Activated naive CD8-positive, alpha-beta T cell (primary cell): ENCODE measurements around the gene NYAP2.

ENCODE experiments used
- H3K27ac Mint-ChIP-seq: one replicate; pipeline ENCODE4 v1.8.0; 2021; ENCODE audit warnings: mixed read lengths
- H3K27me3 Mint-ChIP-seq: one replicate; pipeline ENCODE4 v1.8.0; 2021; ENCODE audit warnings: mixed read lengths
- H3K36me3 Mint-ChIP-seq: one replicate; pipeline ENCODE4 v1.8.0; 2021; ENCODE audit warnings: mixed read lengths
- H3K4me1 Mint-ChIP-seq: one replicate; pipeline ENCODE4 v1.8.0; 2021; ENCODE audit warnings: low read depth, mixed read lengths
- H3K4me3 Mint-ChIP-seq: one replicate; pipeline ENCODE4 v1.8.0; 2021; ENCODE audit warnings: mild to moderate bottlenecking, mixed read lengths
- H3K9me3 Mint-ChIP-seq: one replicate; pipeline ENCODE4 v1.8.0; 2021; ENCODE audit warnings: low read depth, mixed read lengths

The NYAP2 gene

GRCh38 chr2:225486236-225486635 lies 86.7 kb downstream of the NYAP2 start:
- peaks cover 3% of the 10 kb centered on the region for H3K9me3 Mint-ChIP-seq
- H3K4me1 Mint-ChIP-seq: no peaks in the 10 kb centered on the region
- H3K36me3 Mint-ChIP-seq: no peaks in the 10 kb centered on the region
- H3K27ac Mint-ChIP-seq: no peak overlapping the region
- peaks cover 4% of the 10 kb centered on the region for H3K27me3 Mint-ChIP-seq
- no peak overlapping the region for H3K4me3 Mint-ChIP-seq

GRCh38 chr2:225487878-225488416 lies 88.4 kb downstream of the NYAP2 start:
- H3K4me3 Mint-ChIP-seq: no peak overlapping the region
- peaks cover 3% of the 10 kb centered on the region for H3K9me3 Mint-ChIP-seq
- H3K4me1 Mint-ChIP-seq: no peaks in the 10 kb centered on the region
- H3K36me3 Mint-ChIP-seq: no peaks in the 10 kb centered on the region
- peaks cover 3% of the 10 kb centered on the region for H3K27me3 Mint-ChIP-seq
- H3K27ac Mint-ChIP-seq: no peak overlapping the region

- H3K27ac Mint-ChIP-seq: no peak overlapping the region
- peaks cover 3% of the 10 kb centered on the region for H3K27me3 Mint-ChIP-seq
- H3K4me1 Mint-ChIP-seq: no peaks in the 10 kb centered on the region
- peaks cover 3% of the 10 kb centered on the region for H3K9me3 Mint-ChIP-seq
- no peaks in the 10 kb centered on the region for H3K36me3 Mint-ChIP-seq
- no peak overlapping the region for H3K4me3 Mint-ChIP-seq
Observed at GRCh38 chr2:225488743-225489142, 89.2 kb downstream of the NYAP2 start.

DNA sequence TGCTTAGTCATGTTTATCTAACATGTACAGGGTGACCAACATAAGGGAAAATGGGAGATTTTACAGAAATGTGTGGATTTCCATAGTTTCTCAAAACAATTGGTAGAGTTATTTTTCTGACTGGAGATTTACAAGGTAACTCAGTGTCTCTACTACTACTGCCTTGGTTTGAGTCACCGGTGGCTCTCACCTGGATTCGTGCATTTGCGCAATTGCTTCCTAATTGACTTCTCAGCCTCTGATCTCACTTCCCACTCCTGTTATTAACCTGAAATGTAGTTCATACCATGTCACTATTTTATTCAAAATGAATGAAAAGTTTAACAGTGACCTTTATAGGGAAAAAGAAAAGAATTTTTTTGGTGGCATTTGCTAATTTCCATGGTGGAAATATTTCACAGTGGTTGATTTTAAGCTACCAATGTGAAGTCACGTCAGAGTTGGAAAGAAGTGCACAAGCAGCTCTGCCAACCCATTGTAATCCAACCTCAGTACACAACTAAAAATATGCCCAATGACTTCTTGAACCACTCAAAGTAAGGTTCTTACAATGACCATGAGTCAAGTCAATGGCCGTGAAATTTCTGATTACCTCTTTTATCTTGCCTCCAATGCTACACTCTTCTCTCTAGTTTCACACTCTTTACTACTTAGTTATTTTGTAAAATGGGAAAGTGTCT lies 94.0 kb downstream of the NYAP2 start:
- H3K4me1 Mint-ChIP-seq: no peaks in the 10 kb centered on the region
- no peaks in the 10 kb centered on the region for H3K9me3 Mint-ChIP-seq
- peaks cover 3% of the 10 kb centered on the region for H3K27me3 Mint-ChIP-seq
- no peaks in the 10 kb centered on the region for H3K36me3 Mint-ChIP-seq
- no peak overlapping the region for H3K4me3 Mint-ChIP-seq
- H3K27ac Mint-ChIP-seq: no peak overlapping the region

- Mint-ChIP-seq H3K9me3 (no peaks in the 10 kb centered on the region), H3K27me3 (peaks cover 3% of the 10 kb centered on the region), H3K36me3 (no peaks in the 10 kb centered on the region), H3K4me3 (no peak overlapping the region), H3K4me1 (no peaks in the 10 kb centered on the region), H3K27ac (no peak overlapping the region)
Observed at GRCh38 chr2:225494100-225494459, 94.6 kb downstream of the NYAP2 start.

- H3K9me3 Mint-ChIP-seq: no peaks in the 10 kb centered on the region
- no peaks in the 10 kb centered on the region for H3K4me1 Mint-ChIP-seq
- H3K27ac Mint-ChIP-seq: no peak overlapping the region
Observed at GRCh38 chr2:225495706-225496105, 96.2 kb downstream of the NYAP2 start.

DNA sequence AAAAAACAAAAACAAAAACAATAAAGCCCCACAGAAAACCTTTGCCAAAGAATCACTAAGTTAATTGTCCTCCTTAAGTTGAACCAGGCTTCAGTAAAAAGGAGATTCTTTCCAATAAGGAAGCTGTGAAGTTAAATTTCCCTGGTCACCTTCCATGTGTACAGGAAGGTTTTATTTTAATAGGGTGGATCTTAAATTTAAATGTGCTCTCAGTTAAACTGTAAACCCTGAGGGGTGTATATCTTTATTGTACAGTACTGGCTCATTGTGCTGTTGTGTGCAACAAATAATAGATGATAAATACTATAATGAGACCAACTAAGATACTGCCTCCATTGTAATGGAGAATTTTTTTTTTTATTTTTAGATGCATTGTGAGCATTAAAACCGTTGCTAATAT lies 97.1 kb downstream of the NYAP2 start:
- peaks cover 4% of the 10 kb centered on the region for H3K27me3 Mint-ChIP-seq
- no peak overlapping the region for H3K4me3 Mint-ChIP-seq
- no peaks in the 10 kb centered on the region for H3K9me3 Mint-ChIP-seq
- H3K36me3 Mint-ChIP-seq: no peaks in the 10 kb centered on the region
- H3K27ac Mint-ChIP-seq: no peak overlapping the region
- no peaks in the 10 kb centered on the region for H3K4me1 Mint-ChIP-seq

More at GRCh38 chr2:225495706-225496105, 96.2 kb downstream of the NYAP2 start:
- no peaks in the 10 kb centered on the region for H3K36me3 Mint-ChIP-seq
- H3K4me3 Mint-ChIP-seq: no peak overlapping the region
- H3K27me3 Mint-ChIP-seq: peaks cover 4% of the 10 kb centered on the region

GRCh38 chr2:225497166-225497565 lies 97.7 kb downstream of the NYAP2 start:
- H3K9me3 Mint-ChIP-seq: no peaks in the 10 kb centered on the region
- H3K4me1 Mint-ChIP-seq: no peaks in the 10 kb centered on the region
- no peak overlapping the region for H3K27ac Mint-ChIP-seq
- no peak overlapping the region for H3K4me3 Mint-ChIP-seq
- peaks cover 4% of the 10 kb centered on the region for H3K27me3 Mint-ChIP-seq
- no peaks in the 10 kb centered on the region for H3K36me3 Mint-ChIP-seq

- H3K4me1 Mint-ChIP-seq: no peaks in the 10 kb centered on the region
- no peaks in the 10 kb centered on the region for H3K36me3 Mint-ChIP-seq
- no peak overlapping the region for H3K27ac Mint-ChIP-seq
- no peaks in the 10 kb centered on the region for H3K9me3 Mint-ChIP-seq
- peaks cover 4% of the 10 kb centered on the region for H3K27me3 Mint-ChIP-seq
- H3K4me3 Mint-ChIP-seq: no peak overlapping the region
Observed at GRCh38 chr2:225501022-225501421, 101.5 kb downstream of the NYAP2 start.

GRCh38 chr2:225502971-225503370 lies 103.5 kb downstream of the NYAP2 start:
- Mint-ChIP-seq H3K4me1 (no peaks in the 10 kb centered on the region), H3K36me3 (no peaks in the 10 kb centered on the region), H3K4me3 (no peak overlapping the region), H3K9me3 (no peaks in the 10 kb centered on the region), H3K27ac (no peak overlapping the region), H3K27me3 (peaks cover 4% of the 10 kb centered on the region)

GRCh38 chr2:225510796-225511195 lies 111.3 kb downstream of the NYAP2 start:
- no peaks in the 10 kb centered on the region for H3K4me1 Mint-ChIP-seq
- no peak overlapping the region for H3K27ac Mint-ChIP-seq
- H3K36me3 Mint-ChIP-seq: no peaks in the 10 kb centered on the region
- peaks cover 2% of the 10 kb centered on the region for H3K27me3 Mint-ChIP-seq
- no peaks in the 10 kb centered on the region for H3K9me3 Mint-ChIP-seq
- H3K4me3 Mint-ChIP-seq: no peak overlapping the region

- peaks cover 2% of the 10 kb centered on the region for H3K27me3 Mint-ChIP-seq
- no peaks in the 10 kb centered on the region for H3K36me3 Mint-ChIP-seq
- no peak overlapping the region for H3K4me3 Mint-ChIP-seq
- no peak overlapping the region for H3K27ac Mint-ChIP-seq
- no peaks in the 10 kb centered on the region for H3K4me1 Mint-ChIP-seq
- no peaks in the 10 kb centered on the region for H3K9me3 Mint-ChIP-seq
Observed at GRCh38 chr2:225512469-225512868, 113.0 kb downstream of the NYAP2 start.

DNA sequence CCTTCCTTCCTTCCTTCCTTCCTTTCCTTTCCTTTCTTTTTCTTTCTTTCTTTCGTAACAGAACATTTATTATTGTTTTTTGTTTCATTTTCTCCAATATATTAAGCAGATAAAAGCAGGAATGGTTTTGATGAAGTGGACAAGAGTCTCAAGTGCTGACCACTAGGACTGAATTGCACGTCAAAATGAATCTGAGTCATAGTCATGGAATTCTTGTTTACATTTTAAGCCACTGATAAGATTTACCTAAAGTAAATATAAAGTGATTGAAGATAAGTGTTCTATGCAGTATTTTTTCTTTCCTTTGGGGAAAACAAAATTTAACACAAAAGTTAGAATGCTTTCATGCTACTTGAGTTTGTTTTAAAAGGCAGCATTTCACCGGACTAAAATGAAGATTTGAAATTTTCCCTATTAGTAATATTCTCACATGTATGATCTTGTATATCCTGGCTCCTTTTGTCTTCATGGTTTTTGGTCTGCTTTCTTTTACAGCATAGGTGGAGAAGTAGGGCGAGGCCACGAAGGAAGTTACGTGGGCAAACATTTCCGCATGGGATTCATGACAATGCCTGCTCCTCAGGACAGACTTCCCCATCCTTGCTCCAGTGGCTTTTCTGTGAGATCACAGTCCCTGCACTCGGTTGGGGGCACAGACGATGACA lies 113.5 kb downstream of the NYAP2 start:
- H3K4me3 Mint-ChIP-seq: no peak overlapping the region
- H3K9me3 Mint-ChIP-seq: no peaks in the 10 kb centered on the region
- no peaks in the 10 kb centered on the region for H3K4me1 Mint-ChIP-seq
- peaks cover 2% of the 10 kb centered on the region for H3K27me3 Mint-ChIP-seq
- no peak overlapping the region for H3K27ac Mint-ChIP-seq
- no peaks in the 10 kb centered on the region for H3K36me3 Mint-ChIP-seq

DNA sequence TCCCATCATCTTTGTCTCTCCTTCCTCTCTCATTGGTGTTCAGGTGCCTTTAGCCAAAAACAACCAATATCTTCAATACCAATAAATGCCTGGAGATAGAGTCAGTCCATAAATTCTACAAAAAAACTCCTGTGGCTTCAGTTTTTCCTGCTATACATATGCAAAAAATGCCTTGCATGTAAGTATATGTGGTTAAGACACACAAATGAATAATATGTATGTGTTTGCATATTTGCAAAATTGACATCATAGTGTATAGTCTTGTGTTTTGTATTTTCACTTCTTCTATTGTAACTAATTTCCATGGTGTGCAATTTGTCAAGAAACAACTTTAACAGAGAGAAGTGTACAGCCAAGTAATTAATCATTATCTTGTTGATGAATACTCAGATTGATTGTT lies 115.5 kb downstream of the NYAP2 start:
- Mint-ChIP-seq H3K4me1 (no peaks in the 10 kb centered on the region), H3K36me3 (no peaks in the 10 kb centered on the region), H3K27ac (no peak overlapping the region), H3K27me3 (peaks cover 2% of the 10 kb centered on the region), H3K9me3 (no peaks in the 10 kb centered on the region), H3K4me3 (no peak overlapping the region)

DNA sequence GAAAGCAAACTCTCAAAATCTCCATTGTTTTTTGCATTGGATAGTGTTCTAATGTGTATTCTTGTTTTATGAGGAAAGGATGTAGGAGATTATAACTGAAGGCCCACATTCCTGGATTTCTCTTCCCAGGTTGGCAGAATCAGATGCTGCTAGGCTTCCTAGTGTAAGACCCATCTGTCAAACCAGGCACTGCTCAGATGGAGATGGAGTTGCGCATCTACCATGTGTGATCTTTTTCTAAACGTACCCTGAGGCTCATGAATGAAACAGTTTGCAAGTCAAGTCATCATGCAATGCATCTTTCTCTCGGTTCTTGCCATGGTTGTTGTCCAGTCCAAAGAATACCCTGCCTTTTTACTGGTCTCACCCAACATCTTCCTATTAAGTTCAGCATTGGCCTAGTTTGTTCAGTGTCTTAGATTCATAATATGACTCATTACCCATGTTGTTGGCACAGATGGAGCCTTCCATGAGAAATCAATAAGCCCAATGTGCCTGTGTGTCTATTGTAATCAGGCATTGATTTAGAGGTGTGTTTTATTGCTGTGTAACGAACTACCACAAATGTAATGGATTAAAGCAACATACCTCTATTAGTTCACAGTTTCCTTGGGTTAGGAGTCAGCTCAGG lies 127.4 kb downstream of the NYAP2 start:
- no peaks in the 10 kb centered on the region for H3K36me3 Mint-ChIP-seq
- no peaks in the 10 kb centered on the region for H3K4me1 Mint-ChIP-seq
- no peak overlapping the region for H3K27ac Mint-ChIP-seq
- H3K9me3 Mint-ChIP-seq: no peaks in the 10 kb centered on the region
- H3K4me3 Mint-ChIP-seq: no peak overlapping the region
- H3K27me3 Mint-ChIP-seq: peaks cover 12% of the 10 kb centered on the region
